HG03457 (cell line): ENCODE measurements around the gene SLC15A1.

Experiments
- ATAC-seq: cut with Tn5 transposase; IDR thresholded peaks from one replicate; pipeline ENCODE4 v1.9.1; 2021; ENCODE audit warnings: moderate number of reproducible peaks; ENCODE audit not compliant: unreplicated experiment

Gene SLC15A1

GRCh38 chr13:98781905-98782304 lies 29.4 kb upstream of the SLC15A1 start:
- ATAC-seq: no peak

- no peak for ATAC-seq
These were observed 29.0 kb upstream of the SLC15A1 start for GRCh38 chr13:98781470-98781869.

GRCh38 chr13:98781045-98781444 lies 28.6 kb upstream of the SLC15A1 start:
- ATAC-seq: no peak

GRCh38 chr13:98780451-98780850 lies 28.0 kb upstream of the SLC15A1 start:
- ATAC-seq: no peak

GRCh38 chr13:98779695-98780094 lies 27.2 kb upstream of the SLC15A1 start:
- ATAC-seq: no peak

- no peak for ATAC-seq
These were observed 26.3 kb upstream of the SLC15A1 start for GRCh38 chr13:98778749-98779148.

GRCh38 chr13:98776644-98777043 lies 24.2 kb upstream of the SLC15A1 start:
- no peak for ATAC-seq

GRCh38 chr13:98775844-98776598 lies 23.5 kb upstream of the SLC15A1 start:
- no peak for ATAC-seq

- no peak for ATAC-seq
These were observed 22.9 kb upstream of the SLC15A1 start for GRCh38 chr13:98775386-98775785.

GRCh38 chr13:98774776-98775175 lies 22.3 kb upstream of the SLC15A1 start:
- no peak for ATAC-seq

- no peak for ATAC-seq
These were observed 21.4 kb upstream of the SLC15A1 start for GRCh38 chr13:98773921-98774320.

GRCh38 chr13:98772794-98773452 lies 20.5 kb upstream of the SLC15A1 start:
- no peak for ATAC-seq

- no peak for ATAC-seq
These were observed 19.6 kb upstream of the SLC15A1 start for GRCh38 chr13:98771838-98772611.

- no peak for ATAC-seq
These were observed 17.3 kb upstream of the SLC15A1 start for GRCh38 chr13:98769736-98770135.

- no peak for ATAC-seq
These were observed 16.1 kb upstream of the SLC15A1 start for GRCh38 chr13:98768522-98768921.

GRCh38 chr13:98766697-98767096 lies 14.2 kb upstream of the SLC15A1 start:
- ATAC-seq: no peak

- no peak for ATAC-seq
These were observed 13.6 kb upstream of the SLC15A1 start for GRCh38 chr13:98765996-98766519.

- no peak for ATAC-seq
These were observed 9.6 kb upstream of the SLC15A1 start for GRCh38 chr13:98761986-98762616.

GRCh38 chr13:98761126-98761985 lies 8.9 kb upstream of the SLC15A1 start:
- peak; percentile 61 for ATAC-seq

- no peak for ATAC-seq
These were observed 3.3 kb upstream of the SLC15A1 start for GRCh38 chr13:98755729-98756128.
